NCI-H2196 (cell line): ENCODE data around the gene ERCC4.

Experiments
- DNase-seq: peaks from one replicate; lab custom pipeline; 2025; ENCODE audit not compliant: unreplicated experiment; lab: John Stamatoyannopoulos, UW

The ERCC4 gene

GRCh38 chr16:13945744-13946485, 26.0 kb downstream of the ERCC4 start:
- DNase-seq, result no peak

- DNase-seq, result no peak
These were observed 28.1 kb downstream of the ERCC4 start for GRCh38 chr16:13948086-13948485.

GRCh38 chr16:13950821-13951547, 31.0 kb downstream of the ERCC4 start:
- no peak for DNase-seq

GRCh38 chr16:13951611-13952010, 31.7 kb downstream of the ERCC4 start:
- no peak for DNase-seq

GRCh38 chr16:13953501-13953900, 33.5 kb downstream of the ERCC4 start:
- DNase-seq, result no peak

- DNase-seq, result no peak
These were observed 36.8 kb downstream of the ERCC4 start for GRCh38 chr16:13956635-13957196.

- DNase-seq, result peak; percentile 76
These were observed 37.5 kb downstream of the ERCC4 start for GRCh38 chr16:13957197-13958078.

GRCh38 chr16:13958474-13958873, 38.5 kb downstream of the ERCC4 start:
- DNase-seq, result no peak

GRCh38 chr16:13959626-13960025, 39.7 kb downstream of the ERCC4 start:
- no peak for DNase-seq

GRCh38 chr16:13961099-13961811, 41.3 kb downstream of the ERCC4 start:
- DNase-seq, result peak; percentile 45

GRCh38 chr16:13962232-13962631, 42.3 kb downstream of the ERCC4 start:
- no peak for DNase-seq

GRCh38 chr16:13968835-13969234, 48.9 kb downstream of the ERCC4 start:
- no peak for DNase-seq

- no peak for DNase-seq
These were observed 49.8 kb downstream of the ERCC4 start for GRCh38 chr16:13969711-13970110.

- DNase-seq, result no peak
These were observed 50.9 kb downstream of the ERCC4 start for GRCh38 chr16:13970708-13971422.

GRCh38 chr16:13973321-13974023, 53.5 kb downstream of the ERCC4 start:
- DNase-seq, result no peak

GRCh38 chr16:13977177-13977576, 57.2 kb downstream of the ERCC4 start:
- no peak for DNase-seq

- no peak for DNase-seq
These were observed 62.5 kb downstream of the ERCC4 start for GRCh38 chr16:13982451-13982850.

GRCh38 chr16:13983625-13984024, 63.7 kb downstream of the ERCC4 start:
- DNase-seq, result no peak

- no peak for DNase-seq
These were observed 64.8 kb downstream of the ERCC4 start for GRCh38 chr16:13984794-13985193.
